Measurements from ENCODE around the gene VAC14.
"Not testable (repeated sequence)": the region's sequence is repeated elsewhere in the genome, so short reads cannot be mapped to it uniquely, and the experiment has no call there.

The VAC14 gene

GRCh38 chr16:70743791-70744190 lies 57.2 kb downstream of the VAC14 start:
- Mint-ChIP-seq H3K36me3 (ENCODE audit: insufficient read depth) (peaks cover 11% of the 10 kb centered on the region), H3K27ac (ENCODE audit: low read depth) (no peak overlapping the region), H3K4me3 (no peak overlapping the region), H3K4me1 (peaks cover 6% of the 10 kb centered on the region), H3K27me3 (no peaks in the 10 kb centered on the region), H3K9me3 (no peaks in the 10 kb centered on the region)
- DNase-seq (ENCODE audit: low spot score in 2 of 2), result no peak
- ATAC-seq (replicated peaks; ENCODE audit: extremely low read depth, poor library complexity, severe bottlenecking), result no peak

GRCh38 chr16:70742967-70743366 lies 58.0 kb downstream of the VAC14 start:
- peaks cover 14% of the 10 kb centered on the region for H3K4me1 Mint-ChIP-seq

GRCh38 chr16:70741783-70742125 lies 59.2 kb downstream of the VAC14 start:
- Mint-ChIP-seq H3K27me3 (no peaks in the 10 kb centered on the region), H3K4me1 (peaks cover 26% of the 10 kb centered on the region), H3K9me3 (no peaks in the 10 kb centered on the region), H3K36me3 (ENCODE audit: insufficient read depth) (peaks cover 12% of the 10 kb centered on the region), H3K4me3 (no peak overlapping the region), H3K27ac (ENCODE audit: low read depth) (peak overlapping the region; percentile 80)
- DNase-seq (ENCODE audit: low spot score in 2 of 2) (no peak), ATAC-seq (replicated peaks; ENCODE audit: extremely low read depth, poor library complexity, severe bottlenecking) (no peak)

More at GRCh38 chr16:70742967-70743366, 58.0 kb downstream of the VAC14 start:
- not testable (repeated sequence) for H3K27ac Mint-ChIP-seq (ENCODE audit: low read depth); DNase-seq (ENCODE audit: low spot score in 2 of 2); H3K9me3 Mint-ChIP-seq; ATAC-seq (replicated peaks; ENCODE audit: extremely low read depth, poor library complexity, severe bottlenecking); H3K4me3 Mint-ChIP-seq; H3K27me3 Mint-ChIP-seq
- peaks cover 12% of the 10 kb centered on the region for H3K36me3 Mint-ChIP-seq (ENCODE audit: insufficient read depth)

- peaks cover 10% of the 10 kb centered on the region for H3K36me3 Mint-ChIP-seq (ENCODE audit: insufficient read depth)
- H3K9me3 Mint-ChIP-seq, result no peaks in the 10 kb centered on the region
- H3K27ac Mint-ChIP-seq (ENCODE audit: low read depth), result peak overlapping the region; percentile 80
- peaks cover 27% of the 10 kb centered on the region for H3K4me1 Mint-ChIP-seq
- H3K27me3 Mint-ChIP-seq, result no peaks in the 10 kb centered on the region
- DNase-seq (ENCODE audit: low spot score in 2 of 2) (no peak), ATAC-seq (replicated peaks; ENCODE audit: extremely low read depth, poor library complexity, severe bottlenecking) (no peak)
- H3K4me3 Mint-ChIP-seq, result no peak overlapping the region
These were observed 59.8 kb downstream of the VAC14 start for GRCh38 chr16:70740914-70741782.

- no peak for DNase-seq (ENCODE audit: low spot score in 2 of 2)
- Mint-ChIP-seq H3K27me3 (no peaks in the 10 kb centered on the region), H3K4me3 (no peak overlapping the region), H3K9me3 (no peaks in the 10 kb centered on the region), H3K36me3 (ENCODE audit: insufficient read depth) (peaks cover 7% of the 10 kb centered on the region), H3K27ac (ENCODE audit: low read depth) (peak overlapping the region; percentile 80), H3K4me1 (peaks cover 27% of the 10 kb centered on the region)
- no peak for ATAC-seq (replicated peaks; ENCODE audit: extremely low read depth, poor library complexity, severe bottlenecking)
These were observed 60.6 kb downstream of the VAC14 start for GRCh38 chr16:70740174-70740913.

- H3K27ac Mint-ChIP-seq (ENCODE audit: low read depth), result peak overlapping the region; percentile 95
- H3K9me3 Mint-ChIP-seq, result no peaks in the 10 kb centered on the region
- no peak overlapping the region for H3K4me3 Mint-ChIP-seq
- no peak for ATAC-seq (replicated peaks; ENCODE audit: extremely low read depth, poor library complexity, severe bottlenecking)
- DNase-seq (ENCODE audit: low spot score in 2 of 2), result no peak
- H3K27me3 Mint-ChIP-seq, result no peaks in the 10 kb centered on the region
- H3K36me3 Mint-ChIP-seq (ENCODE audit: insufficient read depth), result peaks cover 7% of the 10 kb centered on the region
- H3K4me1 Mint-ChIP-seq, result peaks cover 27% of the 10 kb centered on the region
These were observed 61.6 kb downstream of the VAC14 start for GRCh38 chr16:70739389-70739788.

DNA sequence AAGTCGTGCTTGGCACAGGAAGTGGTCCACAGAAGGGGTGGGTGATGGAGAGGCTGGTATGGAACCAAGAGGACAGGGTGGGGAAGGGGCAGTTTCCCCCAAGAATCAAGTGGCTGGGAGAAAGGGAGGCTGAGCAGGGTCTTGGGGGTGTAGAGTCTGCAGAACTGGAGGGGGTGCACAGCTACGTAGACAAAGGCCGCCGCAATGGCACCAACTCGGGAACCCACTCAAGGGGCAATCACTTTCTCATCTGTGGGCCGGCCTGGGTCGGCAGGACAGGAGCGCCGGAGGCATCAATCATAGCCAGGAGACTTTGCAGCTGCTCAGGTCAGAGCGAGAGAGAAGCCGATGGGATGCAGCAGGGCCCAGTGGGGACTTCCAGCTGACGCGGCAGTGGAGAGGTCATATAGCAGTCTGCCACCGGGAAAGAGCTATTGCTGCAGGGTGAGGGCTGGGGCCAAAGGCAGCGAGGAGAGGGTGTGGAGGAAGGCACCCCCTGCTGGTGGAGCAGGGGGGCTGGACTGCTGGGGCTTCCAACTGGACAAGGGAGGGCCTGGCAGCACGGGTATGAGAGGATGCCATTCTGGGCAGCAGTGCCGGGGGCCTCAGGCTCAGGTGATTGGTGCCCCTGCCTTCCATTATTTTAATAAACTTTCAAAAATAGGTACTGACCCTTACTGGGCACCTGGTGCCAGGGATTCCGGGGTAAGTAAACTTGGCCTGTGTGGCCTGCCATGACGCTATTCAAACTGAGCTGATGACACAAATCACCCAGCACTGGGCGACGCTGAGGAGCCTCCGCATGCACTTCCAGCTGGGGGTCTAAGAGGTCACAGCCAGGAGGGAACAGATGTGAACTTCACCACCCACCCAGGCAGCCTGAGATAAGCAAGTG lies 62.6 kb downstream of the VAC14 start:
- peak overlapping the region; percentile 62 for H3K4me3 Mint-ChIP-seq
- no peaks in the 10 kb centered on the region for H3K9me3 Mint-ChIP-seq
- H3K27me3 Mint-ChIP-seq, result no peaks in the 10 kb centered on the region
- ATAC-seq (replicated peaks; ENCODE audit: extremely low read depth, poor library complexity, severe bottlenecking) (peak; percentile 43), DNase-seq (ENCODE audit: low spot score in 2 of 2) (no peak)
- peak overlapping the region; percentile 95 for H3K27ac Mint-ChIP-seq (ENCODE audit: low read depth)
- H3K4me1 Mint-ChIP-seq, result peaks cover 27% of the 10 kb centered on the region
- peaks cover 7% of the 10 kb centered on the region for H3K36me3 Mint-ChIP-seq (ENCODE audit: insufficient read depth)

GRCh38 chr16:70737377-70738082 lies 63.4 kb downstream of the VAC14 start:
- Mint-ChIP-seq H3K36me3 (ENCODE audit: insufficient read depth) (peaks cover 6% of the 10 kb centered on the region), H3K9me3 (no peaks in the 10 kb centered on the region), H3K27me3 (no peaks in the 10 kb centered on the region), H3K4me3 (peak overlapping the region; percentile 62), H3K27ac (ENCODE audit: low read depth) (peak overlapping the region; percentile 95), H3K4me1 (peaks cover 27% of the 10 kb centered on the region)
- DNase-seq (ENCODE audit: low spot score in 2 of 2), result peak; percentile 44 to 75
- ATAC-seq (replicated peaks; ENCODE audit: extremely low read depth, poor library complexity, severe bottlenecking), result peak; percentile 91

DNA sequence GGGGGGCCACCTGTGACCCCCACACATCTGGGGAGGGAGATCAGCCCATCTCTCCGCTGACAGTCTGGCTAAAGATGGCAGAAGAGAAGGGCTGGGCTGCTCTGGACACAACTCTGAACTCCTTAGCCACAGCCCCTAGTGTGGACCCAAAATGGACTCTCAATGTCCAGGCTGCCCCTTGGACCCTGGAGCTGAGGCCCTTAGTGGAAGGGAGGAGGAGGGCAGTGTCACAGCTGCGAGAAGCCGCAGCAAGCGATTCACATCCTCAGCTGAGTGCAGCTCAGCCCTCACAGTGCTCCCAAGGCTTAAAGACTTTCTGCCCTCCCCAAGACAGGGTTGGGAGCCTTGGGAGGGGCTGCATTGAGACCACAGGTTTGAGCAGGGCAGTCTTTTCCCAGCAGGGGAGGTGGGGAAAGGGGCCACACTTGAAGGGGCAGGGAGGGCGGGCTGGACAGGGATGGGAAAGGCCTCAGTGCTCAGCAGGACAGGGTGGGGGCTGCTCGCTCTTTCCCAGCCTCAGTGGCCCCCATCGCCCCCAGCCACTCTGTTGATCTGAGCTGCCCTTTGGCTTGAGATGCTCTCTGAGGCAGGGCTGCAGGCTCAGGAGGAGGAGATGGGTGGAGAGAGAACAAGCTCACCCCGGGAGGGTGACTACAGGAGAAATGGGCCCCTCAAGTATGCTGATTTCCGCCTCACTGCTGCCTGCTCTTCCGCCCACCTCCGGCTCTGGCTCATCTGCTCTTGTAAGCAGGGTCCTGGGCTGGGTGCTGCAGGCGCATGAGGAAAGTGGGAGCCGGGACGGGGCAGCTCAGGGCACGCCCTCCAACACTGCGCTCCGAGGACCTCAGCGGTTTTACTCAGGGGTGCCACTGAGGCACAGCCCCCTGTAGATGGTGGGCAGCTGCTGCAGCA lies 64.2 kb downstream of the VAC14 start:
- Mint-ChIP-seq H3K27me3 (no peaks in the 10 kb centered on the region), H3K36me3 (ENCODE audit: insufficient read depth) (peaks cover 4% of the 10 kb centered on the region), H3K4me1 (peaks cover 27% of the 10 kb centered on the region), H3K4me3 (peak overlapping the region; percentile 62), H3K9me3 (no peaks in the 10 kb centered on the region), H3K27ac (ENCODE audit: low read depth) (peak overlapping the region; percentile 95)
- DNase-seq (ENCODE audit: low spot score in 2 of 2) (no peak), ATAC-seq (replicated peaks; ENCODE audit: extremely low read depth, poor library complexity, severe bottlenecking) (peak; percentile 31)

DNA sequence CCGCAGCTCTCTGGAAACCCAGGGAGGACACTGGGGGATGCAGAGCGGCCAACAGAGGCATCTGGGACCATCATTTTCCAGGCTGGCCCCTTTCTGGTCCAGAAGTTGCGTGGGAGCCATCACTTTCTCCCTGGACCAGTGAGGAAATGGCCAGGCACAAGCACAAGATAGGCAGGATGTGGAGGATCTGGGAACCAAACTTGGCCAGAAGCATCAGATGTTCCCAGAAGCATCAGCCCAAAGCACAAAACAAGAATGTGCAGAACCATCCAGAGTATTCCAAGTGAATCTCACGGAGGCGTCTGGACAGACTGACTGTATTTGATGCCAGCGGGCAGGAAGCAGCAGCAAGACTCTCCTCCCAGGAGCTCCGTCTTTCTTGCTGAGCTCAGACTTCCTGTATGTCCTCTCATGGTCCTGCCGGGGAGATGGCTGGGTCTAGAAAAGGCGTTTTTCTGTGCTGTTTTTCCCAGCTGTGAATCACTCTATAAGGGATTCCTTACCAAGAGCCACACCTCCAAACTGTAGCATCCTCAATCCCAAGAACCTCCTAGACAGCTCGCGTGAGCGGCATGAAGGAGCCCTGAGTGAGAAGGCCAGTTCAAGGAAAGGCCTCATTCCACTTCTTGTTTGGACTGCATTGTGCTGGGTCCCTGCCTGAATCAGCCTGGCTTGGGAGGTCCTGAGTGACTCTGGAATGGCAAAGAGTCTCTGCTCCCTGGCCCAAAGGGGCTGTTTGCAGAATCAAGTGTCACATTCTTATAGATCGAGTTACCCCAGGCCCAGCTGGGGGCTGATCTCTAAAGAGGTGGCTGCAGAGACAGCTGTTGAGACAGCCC lies 65.6 kb downstream of the VAC14 start:
- H3K4me3 Mint-ChIP-seq, result no peak overlapping the region
- ATAC-seq (replicated peaks; ENCODE audit: extremely low read depth, poor library complexity, severe bottlenecking) (no peak), DNase-seq (ENCODE audit: low spot score in 2 of 2) (no peak)
- H3K36me3 Mint-ChIP-seq (ENCODE audit: insufficient read depth), result peaks cover 7% of the 10 kb centered on the region
- no peaks in the 10 kb centered on the region for H3K27me3 Mint-ChIP-seq
- H3K9me3 Mint-ChIP-seq, result no peaks in the 10 kb centered on the region
- peaks cover 27% of the 10 kb centered on the region for H3K4me1 Mint-ChIP-seq
- peak overlapping the region; percentile 64 for H3K27ac Mint-ChIP-seq (ENCODE audit: low read depth)

Data from central memory CD8-positive, alpha-beta T cell (primary cell).